ENCODE data around the gene CD3E. TPM values are rescaled to one million over a fixed set of nuclear protein-coding genes. Genes with fewer than 3 reads are reported as not detected.

CD3E gene
- total and polyA plus RNA-seq, 2 of the 13 experiments (the other 11 are each of a cell fraction or from before 2014, with no cell fraction given): not detected

GRCh38 chr11:118258410-118258809 is 46.1 kb upstream of the CD3E start:
- no peak overlapping the region for H3K27ac ChIP-seq (ENCODE audit: extremely low read length, insufficient read depth, low read length)
- ChIA-PET CTCF (ENCODE audit: low intra/inter-chr PET ratio, low total read pairs) (no interaction called here), POLR2A (no interaction called here)
- DNase-seq (ENCODE audit: low spot score) (no peak), ATAC-seq (no peak), FAIRE-seq (no peak)
- H2AFZ ChIP-seq (ENCODE audit: low read length): no peak overlapping the region
- TF ChIP-seq ZNF33B (CRISPR knock-in tag; IDR thresholded peaks at IDR 0.05) (no peak), ZNF12 (CRISPR knock-in tag; IDR thresholded peaks at IDR 0.05) (no peak), TAF1 (CRISPR knock-in tag; IDR thresholded peaks at IDR 0.05) (no peak), ZNF20 (CRISPR knock-in tag; IDR thresholded peaks at IDR 0.05) (no peak)
- TF ChIP-seq, protein P1, sequence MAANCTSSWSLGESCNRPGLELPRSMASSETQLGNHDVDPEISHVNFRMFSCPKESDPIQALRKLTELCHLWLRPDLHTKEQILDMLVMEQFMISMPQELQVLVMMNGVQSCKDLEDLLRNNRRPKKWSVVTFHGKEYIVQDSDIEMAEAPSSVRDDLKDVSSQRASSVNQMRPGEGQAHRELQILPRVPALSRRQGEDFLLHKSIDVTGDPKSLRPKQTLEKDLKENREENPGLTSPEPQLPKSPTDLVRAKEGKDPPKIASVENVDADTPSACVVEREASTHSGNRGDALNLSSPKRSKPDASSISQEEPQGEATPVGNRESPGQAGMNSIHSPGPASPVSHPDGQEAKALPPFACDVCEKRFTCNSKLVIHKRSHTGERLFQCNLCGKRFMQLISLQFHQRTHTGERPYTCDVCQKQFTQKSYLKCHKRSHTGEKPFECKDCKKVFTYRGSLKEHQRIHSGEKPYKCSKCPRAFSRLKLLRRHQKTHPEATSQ (CRISPR knock-in tag; IDR thresholded peaks at IDR 0.05; ENCODE audit: borderline replicate concordance): peak; percentile 97; the same call in 1 of the 2 replicates
- no peaks in the 10 kb centered on the region for H3K27me3 ChIP-seq (ENCODE audit: control insufficient read depth in 1 of 2, insufficient read depth in 2 of 2, low read length in 2 of 2)
- intact Hi-C loops (cut with micrococcal nuclease; ENCODE audit: unreplicated experiment): no loop called here
- H3K4me3 ChIP-seq (replicated peaks in 1 of 3; ENCODE audit: insufficient read depth in 1 of 3, low read depth in 2 of 3, low read length in 3 of 3): no peak overlapping the region
- no TSS peak for BruUV-seq (replicated peaks)
- H3K9me3 ChIP-seq (ENCODE audit: low read length): no peaks in the 10 kb centered on the region
- H3K4me1 ChIP-seq (ENCODE audit: insufficient read depth, low read length): peaks cover 21% of the 10 kb centered on the region
- no peak overlapping the region for H3K9ac ChIP-seq (ENCODE audit: insufficient read depth, low read depth, low read length)
- no peak overlapping the region for H3K4me2 ChIP-seq (ENCODE audit: low read depth, low read length)
- no peaks in the 10 kb centered on the region for H4K20me1 ChIP-seq (ENCODE audit: insufficient read depth, low read length)
- in situ Hi-C loops (cut with HindIII; ENCODE audit: extremely low pct_ligation_motif_present, low pct_unique_long_range_greater_than_20kb): no loop called here
- H3K36me3 ChIP-seq (replicated peaks in 1 of 2; ENCODE audit: control insufficient read depth in 1 of 2, insufficient read depth in 2 of 2, low read length in 2 of 2): peaks cover 4 to 27% of the 10 kb centered on the region in 2 experiments; a peak in 3 of 5 replicates
- peaks cover 4% of the 10 kb centered on the region for H3K79me2 ChIP-seq (ENCODE audit: insufficient read depth, low read length)
- WGBS (ENCODE audit: low lambda C conversion rate): 38% methylated on average over 1 of the region's 1 CpG

DNA sequence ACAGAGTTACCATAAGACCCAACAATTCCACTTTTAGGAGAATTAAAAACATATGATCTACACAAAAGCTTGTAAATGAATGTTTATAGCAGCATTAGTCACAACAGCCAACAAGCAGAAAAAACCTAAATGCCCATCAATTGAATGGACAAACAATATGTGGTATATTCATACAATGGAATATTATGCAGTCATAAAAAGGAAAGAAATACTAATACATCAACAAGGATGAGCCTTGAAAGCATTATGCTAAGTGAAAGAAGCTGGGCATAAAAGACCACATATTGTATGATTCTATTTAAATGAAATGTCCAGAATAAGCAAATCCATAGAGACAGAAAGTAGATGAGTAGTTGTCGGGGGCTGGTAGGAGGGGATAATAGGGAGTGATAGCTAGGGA is 45.4 kb upstream of the CD3E start:
- no TSS peak for BruUV-seq (replicated peaks)
- Histone ChIP-seq H3K4me3 (replicated peaks in 1 of 3; ENCODE audit: insufficient read depth in 1 of 3, low read depth in 2 of 3, low read length in 3 of 3) (no peak overlapping the region), H4K20me1 (ENCODE audit: insufficient read depth, low read length) (no peaks in the 10 kb centered on the region), H3K9ac (ENCODE audit: insufficient read depth, low read depth, low read length) (no peak overlapping the region), H3K36me3 (replicated peaks in 1 of 2; ENCODE audit: control insufficient read depth in 1 of 2, insufficient read depth in 2 of 2, low read length in 2 of 2) (peaks cover 4 to 27% of the 10 kb centered on the region in 2 experiments; a peak in 3 of 5 replicates), H3K4me1 (ENCODE audit: insufficient read depth, low read length) (peaks cover 23% of the 10 kb centered on the region), H3K27ac (ENCODE audit: extremely low read length, insufficient read depth, low read length) (no peak overlapping the region), H3K9me3 (ENCODE audit: low read length) (no peaks in the 10 kb centered on the region), H2AFZ (ENCODE audit: low read length) (no peak overlapping the region), H3K27me3 (ENCODE audit: control insufficient read depth in 1 of 2, insufficient read depth in 2 of 2, low read length in 2 of 2) (no peaks in the 10 kb centered on the region; a peak in 1 of 5 replicates), H3K4me2 (ENCODE audit: low read depth, low read length) (no peak overlapping the region), H3K79me2 (ENCODE audit: insufficient read depth, low read length) (peaks cover 7% of the 10 kb centered on the region)
- ChIA-PET POLR2A (no interaction called here), CTCF (ENCODE audit: low intra/inter-chr PET ratio, low total read pairs) (no interaction called here)
- WGBS (ENCODE audit: low lambda C conversion rate): 100% methylated on average over 1 of the region's 1 CpG
- FAIRE-seq (no peak), DNase-seq (ENCODE audit: low spot score) (no peak), ATAC-seq (no peak)
- in situ Hi-C loops (cut with HindIII; ENCODE audit: extremely low pct_ligation_motif_present, low pct_unique_long_range_greater_than_20kb) (no loop called here), intact Hi-C loops (cut with micrococcal nuclease; ENCODE audit: unreplicated experiment) (no loop called here)
- TF ChIP-seq ZSCAN20 (CRISPR knock-in tag; IDR thresholded peaks at IDR 0.05; ENCODE audit: borderline replicate concordance) (no peak), GLI4 (CRISPR knock-in tag; IDR thresholded peaks at IDR 0.05; ENCODE audit: borderline replicate concordance) (no peak), ZNF749 (CRISPR knock-in tag; IDR thresholded peaks at IDR 0.05; ENCODE audit: borderline replicate concordance) (no peak), ZNF577 (CRISPR knock-in tag; IDR thresholded peaks at IDR 0.05; ENCODE audit: borderline replicate concordance, low read depth) (no peak), KDM1A (CRISPR knock-in tag; IDR thresholded peaks at IDR 0.05) (no peak), TRIM22 (IDR thresholded peaks at IDR 0.05) (no peak)
- TF ChIP-seq, protein P2, sequence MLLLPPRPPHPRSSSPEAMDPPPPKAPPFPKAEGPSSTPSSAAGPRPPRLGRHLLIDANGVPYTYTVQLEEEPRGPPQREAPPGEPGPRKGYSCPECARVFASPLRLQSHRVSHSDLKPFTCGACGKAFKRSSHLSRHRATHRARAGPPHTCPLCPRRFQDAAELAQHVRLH (CRISPR knock-in tag; IDR thresholded peaks at IDR 0.05; ENCODE audit: borderline replicate concordance, low read depth): no peak
- TF ChIP-seq, protein P3, sequence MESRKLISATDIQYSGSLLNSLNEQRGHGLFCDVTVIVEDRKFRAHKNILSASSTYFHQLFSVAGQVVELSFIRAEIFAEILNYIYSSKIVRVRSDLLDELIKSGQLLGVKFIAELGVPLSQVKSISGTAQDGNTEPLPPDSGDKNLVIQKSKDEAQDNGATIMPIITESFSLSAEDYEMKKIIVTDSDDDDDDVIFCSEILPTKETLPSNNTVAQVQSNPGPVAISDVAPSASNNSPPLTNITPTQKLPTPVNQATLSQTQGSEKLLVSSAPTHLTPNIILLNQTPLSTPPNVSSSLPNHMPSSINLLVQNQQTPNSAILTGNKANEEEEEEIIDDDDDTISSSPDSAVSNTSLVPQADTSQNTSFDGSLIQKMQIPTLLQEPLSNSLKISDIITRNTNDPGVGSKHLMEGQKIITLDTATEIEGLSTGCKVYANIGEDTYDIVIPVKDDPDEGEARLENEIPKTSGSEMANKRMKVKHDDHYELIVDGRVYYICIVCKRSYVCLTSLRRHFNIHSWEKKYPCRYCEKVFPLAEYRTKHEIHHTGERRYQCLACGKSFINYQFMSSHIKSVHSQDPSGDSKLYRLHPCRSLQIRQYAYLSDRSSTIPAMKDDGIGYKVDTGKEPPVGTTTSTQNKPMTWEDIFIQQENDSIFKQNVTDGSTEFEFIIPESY (CRISPR knock-in tag; IDR thresholded peaks at IDR 0.05): no peak
